ENCODE measurements around the gene POU3F2. TPM values are rescaled to one million over a fixed set of nuclear protein-coding genes. Genes with fewer than 3 reads are reported as not detected.

Gene POU3F2
- total RNA-seq, 1 experiment from 2014 or later: not detected

DNA sequence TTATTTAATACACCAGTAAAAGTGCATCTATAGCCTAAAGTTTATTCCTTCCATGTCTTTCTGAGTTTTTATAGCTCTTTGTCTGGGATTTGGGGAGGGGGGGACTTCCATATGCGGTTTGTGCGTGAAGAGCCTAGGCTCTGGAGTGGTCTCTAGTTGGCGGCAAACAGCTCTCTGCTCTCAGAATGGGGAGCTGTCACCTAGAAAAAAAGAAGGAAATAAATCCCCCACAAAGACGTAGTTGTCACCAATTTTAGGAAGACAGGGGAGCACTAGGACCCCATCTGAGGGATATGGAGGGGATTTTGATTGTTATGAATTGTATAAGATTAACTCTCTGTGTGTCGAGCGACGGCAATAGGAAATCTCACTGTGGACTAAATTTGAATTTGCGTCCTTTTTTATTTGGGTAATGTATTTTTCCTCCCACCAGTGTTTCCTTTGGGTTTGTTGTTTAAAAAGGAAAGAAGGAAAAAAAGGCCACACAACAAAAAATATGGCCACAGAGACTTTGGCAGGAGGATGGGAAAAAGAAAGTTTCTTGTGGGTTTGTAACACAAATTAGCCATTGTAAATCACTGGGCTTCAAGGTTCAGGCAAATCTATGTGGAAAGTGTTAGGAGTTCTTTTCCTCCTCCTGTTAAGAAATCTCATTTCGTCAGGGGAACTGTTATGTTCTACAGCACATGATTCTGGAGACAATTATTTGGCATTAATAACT is 7.4 kb downstream of the POU3F2 start:
- BruUV-seq (replicated peaks): no TSS peak
- Mint-ChIP-seq H3K9me3 (ENCODE audit: unreplicated experiment) (no peaks in the 10 kb centered on the region), H3K4me1 (ENCODE audit: low read depth, unreplicated experiment) (no peaks in the 10 kb centered on the region), H3K27ac (ENCODE audit: unreplicated experiment) (no peak overlapping the region), H3K4me3 (ENCODE audit: unreplicated experiment) (no peak overlapping the region), H3K36me3 (ENCODE audit: insufficient read depth, unreplicated experiment) (no peaks in the 10 kb centered on the region), H3K27me3 (ENCODE audit: insufficient read depth, unreplicated experiment) (peaks cover 33% of the 10 kb centered on the region)
- TF ChIP-seq, protein P1, sequence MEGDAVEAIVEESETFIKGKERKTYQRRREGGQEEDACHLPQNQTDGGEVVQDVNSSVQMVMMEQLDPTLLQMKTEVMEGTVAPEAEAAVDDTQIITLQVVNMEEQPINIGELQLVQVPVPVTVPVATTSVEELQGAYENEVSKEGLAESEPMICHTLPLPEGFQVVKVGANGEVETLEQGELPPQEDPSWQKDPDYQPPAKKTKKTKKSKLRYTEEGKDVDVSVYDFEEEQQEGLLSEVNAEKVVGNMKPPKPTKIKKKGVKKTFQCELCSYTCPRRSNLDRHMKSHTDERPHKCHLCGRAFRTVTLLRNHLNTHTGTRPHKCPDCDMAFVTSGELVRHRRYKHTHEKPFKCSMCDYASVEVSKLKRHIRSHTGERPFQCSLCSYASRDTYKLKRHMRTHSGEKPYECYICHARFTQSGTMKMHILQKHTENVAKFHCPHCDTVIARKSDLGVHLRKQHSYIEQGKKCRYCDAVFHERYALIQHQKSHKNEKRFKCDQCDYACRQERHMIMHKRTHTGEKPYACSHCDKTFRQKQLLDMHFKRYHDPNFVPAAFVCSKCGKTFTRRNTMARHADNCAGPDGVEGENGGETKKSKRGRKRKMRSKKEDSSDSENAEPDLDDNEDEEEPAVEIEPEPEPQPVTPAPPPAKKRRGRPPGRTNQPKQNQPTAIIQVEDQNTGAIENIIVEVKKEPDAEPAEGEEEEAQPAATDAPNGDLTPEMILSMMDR (IDR thresholded peaks at IDR 0.05; ENCODE audit: insufficient read depth in 1 of 2, low read depth in 1 of 2, low read length in 1 of 2, severe bottlenecking in 1 of 2, unreplicated experiment in 1 of 2): no peak
- Histone ChIP-seq H3K36me3 (ENCODE audit: control insufficient read depth, insufficient read depth, low read length) (no peaks in the 10 kb centered on the region), H3K4me1 (0 out of 2 replicates have a peak, but pooled peaks cover 4% of the 10 kb centered on the region), H3K9me3 (no peaks in the 10 kb centered on the region), H3K27me3 (replicated peaks; ENCODE audit: control insufficient read depth, insufficient read depth, low read length) (no peaks in the 10 kb centered on the region; the same call in 1 of the 2 replicates), H3K4me3 (ENCODE audit: low read depth, low read length) (no peak overlapping the region)
- ChIA-PET CTCF (no interaction called here), POLR2A (no interaction called here)
- no peak for DNase-seq
- intact Hi-C loops (cut with micrococcal nuclease; ENCODE audit: unreplicated experiment): no loop called here

DNA sequence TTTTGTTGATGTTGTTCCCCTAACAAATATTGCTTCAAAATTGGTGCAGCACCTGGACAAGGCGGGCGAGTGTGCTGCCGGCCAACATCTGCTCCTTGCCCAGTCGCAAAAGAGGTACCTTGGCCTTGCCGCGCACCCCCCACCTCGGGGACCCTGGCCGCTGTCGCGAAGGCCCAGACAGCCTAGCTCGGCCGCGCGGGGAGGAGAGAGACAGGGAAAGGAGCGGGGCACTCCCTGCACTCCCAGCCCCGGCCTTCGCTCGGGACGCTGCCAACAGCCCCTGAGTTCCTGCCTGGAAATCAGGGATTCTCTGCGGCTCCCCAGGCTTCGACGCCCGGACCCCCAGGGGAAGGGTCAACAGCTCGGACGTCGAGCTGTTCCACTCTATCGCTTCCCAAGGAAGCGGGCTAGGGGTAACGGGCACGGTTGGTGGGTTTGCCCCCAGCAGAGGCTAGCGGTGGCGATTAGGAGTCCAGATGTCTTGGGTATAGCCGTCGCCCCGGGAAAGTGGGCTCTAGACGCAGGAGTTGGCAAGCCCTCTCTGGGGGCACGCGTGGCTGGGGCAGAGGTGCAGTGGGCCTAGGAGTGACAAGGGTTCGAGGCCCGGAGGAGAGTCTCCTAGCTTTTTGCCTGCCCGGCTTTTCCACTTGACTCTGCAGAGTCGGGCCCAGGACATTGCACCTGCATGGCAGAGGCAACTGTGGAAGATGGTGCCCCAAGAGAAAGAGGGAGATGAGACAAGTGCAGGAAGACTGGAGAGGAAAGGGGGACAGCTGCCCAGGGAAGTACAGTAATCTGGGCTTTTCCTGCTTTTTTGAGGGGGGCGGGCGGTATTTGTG is 8.2 kb downstream of the POU3F2 start:
- Histone ChIP-seq H3K36me3 (ENCODE audit: control insufficient read depth, insufficient read depth, low read length) (no peaks in the 10 kb centered on the region), H3K9me3 (no peaks in the 10 kb centered on the region), H3K4me1 (0 out of 2 replicates have a peak, but pooled peaks cover 4% of the 10 kb centered on the region), H3K27me3 (replicated peaks; ENCODE audit: control insufficient read depth, insufficient read depth, low read length) (no peaks in the 10 kb centered on the region; the same call in 1 of the 2 replicates), H3K4me3 (ENCODE audit: low read depth, low read length) (no peak overlapping the region)
- ChIA-PET POLR2A (no interaction called here), CTCF (no interaction called here)
- no peaks in the 10 kb centered on the region for H3K9me3 Mint-ChIP-seq (ENCODE audit: unreplicated experiment)
- intact Hi-C loops (cut with micrococcal nuclease; ENCODE audit: unreplicated experiment): no loop called here
- H3K27ac Mint-ChIP-seq (ENCODE audit: unreplicated experiment): no peak overlapping the region
- H3K4me3 Mint-ChIP-seq (ENCODE audit: unreplicated experiment): no peak overlapping the region
- TF ChIP-seq, protein P1 (IDR thresholded peaks at IDR 0.05; ENCODE audit: insufficient read depth in 1 of 2, low read depth in 1 of 2, low read length in 1 of 2, severe bottlenecking in 1 of 2, unreplicated experiment in 1 of 2): no peak
- H3K36me3 Mint-ChIP-seq (ENCODE audit: insufficient read depth, unreplicated experiment): no peaks in the 10 kb centered on the region
- peaks cover 27% of the 10 kb centered on the region for H3K27me3 Mint-ChIP-seq (ENCODE audit: insufficient read depth, unreplicated experiment)
- H3K4me1 Mint-ChIP-seq (ENCODE audit: low read depth, unreplicated experiment): no peaks in the 10 kb centered on the region
- DNase-seq: no peak
- BruUV-seq (replicated peaks): no TSS peak

- no peaks in the 10 kb centered on the region; the same call in 1 of the 2 replicates for H3K27me3 ChIP-seq (replicated peaks; ENCODE audit: control insufficient read depth, insufficient read depth, low read length)
- no peaks in the 10 kb centered on the region for H3K36me3 Mint-ChIP-seq (ENCODE audit: insufficient read depth, unreplicated experiment)
- no peaks in the 10 kb centered on the region for H3K4me1 Mint-ChIP-seq (ENCODE audit: low read depth, unreplicated experiment)
- no peak overlapping the region for H3K27ac Mint-ChIP-seq (ENCODE audit: unreplicated experiment)
- no peak overlapping the region for H3K4me3 Mint-ChIP-seq (ENCODE audit: unreplicated experiment)
- DNase-seq: no peak
- TF ChIP-seq, protein P1 (IDR thresholded peaks at IDR 0.05; ENCODE audit: insufficient read depth in 1 of 2, low read depth in 1 of 2, low read length in 1 of 2, severe bottlenecking in 1 of 2, unreplicated experiment in 1 of 2): no peak
- intact Hi-C loops (cut with micrococcal nuclease; ENCODE audit: unreplicated experiment): no loop called here
- POLR2A ChIA-PET: no interaction called here
- peaks cover 25% of the 10 kb centered on the region for H3K27me3 Mint-ChIP-seq (ENCODE audit: insufficient read depth, unreplicated experiment)
- no peaks in the 10 kb centered on the region for H3K36me3 ChIP-seq (ENCODE audit: control insufficient read depth, insufficient read depth, low read length)
- 0 out of 2 replicates have a peak, but pooled peaks cover 4% of the 10 kb centered on the region for H3K4me1 ChIP-seq
- H3K9me3 ChIP-seq: no peaks in the 10 kb centered on the region
- H3K4me3 ChIP-seq (ENCODE audit: low read depth, low read length): no peak overlapping the region
- H3K9me3 Mint-ChIP-seq (ENCODE audit: unreplicated experiment): no peaks in the 10 kb centered on the region
- BruUV-seq (replicated peaks): no TSS peak
- CTCF ChIA-PET: no interaction called here
Measured at GRCh38 chr6:98843271-98844243, 9.2 kb downstream of the POU3F2 start.
